KMS-11 (cell line): Measurements from ENCODE around the gene FOXJ3.

Source experiments
- H2AFZ ChIP-seq: fragments of 200-600 bp; sonication (generic); 2 replicates; pipeline ENCODE4 v1.6.1; 2016; ENCODE audit warnings: antibody characterized with exemption, mixed run types, low read depth
- H3K27ac ChIP-seq: fragments of 200-600 bp; sonication (generic); 2 replicates; pipeline ENCODE4 v1.6.1; 2016; ENCODE audit warnings: mild to moderate bottlenecking, mixed run types
- H3K27me3 ChIP-seq: fragments of 200-600 bp; sonication (generic); 2 replicates; pipeline ENCODE4 v1.6.1; 2017; ENCODE audit warnings: mild to moderate bottlenecking, low read depth, mixed run types, moderate library complexity; ENCODE audit not compliant: insufficient read depth
- H3K36me3 ChIP-seq: fragments of 200-600 bp; sonication (generic); 2 replicates; pipeline ENCODE4 v1.6.1; 2017; ENCODE audit warnings: mild to moderate bottlenecking, mixed run types; ENCODE audit not compliant: insufficient read depth
- H3K4me1 ChIP-seq: fragments of 200-600 bp; sonication (generic); 2 replicates; pipeline ENCODE4 v1.6.1; 2016; ENCODE audit warnings: mild to moderate bottlenecking, low read depth, mixed run types; ENCODE audit not compliant: poor library complexity, severe bottlenecking
- H3K4me2 ChIP-seq: fragments of 200-600 bp; sonication (generic); 2 replicates; pipeline ENCODE4 v1.7.0; 2016; ENCODE audit warnings: mild to moderate bottlenecking, mixed run types
- H3K4me3 ChIP-seq: fragments of 200-600 bp; sonication (generic); IDR thresholded peaks from 2 replicates; pipeline ENCODE4 v1.6.1; 2017; ENCODE audit warnings: low read depth, low read length, mixed read lengths; ENCODE audit not compliant: insufficient read depth
- H3K79me2 ChIP-seq: fragments of 200-600 bp; sonication (generic); 2 replicates; pipeline ENCODE4 v1.6.1; 2016; ENCODE audit warnings: low read depth, mixed run types; ENCODE audit not compliant: insufficient read depth
- H3K9ac ChIP-seq: fragments of 200-600 bp; sonication (generic); 2 replicates; pipeline ENCODE4 v1.6.1; 2016; ENCODE audit warnings: mild to moderate bottlenecking, mixed run types
- H4K20me1 ChIP-seq: fragments of 200-600 bp; sonication (generic); 2 replicates; pipeline ENCODE4 v1.6.1; 2016; ENCODE audit warnings: mild to moderate bottlenecking, mixed run types; ENCODE audit not compliant: insufficient read depth
- TF ChIP-seq, protein P1 (sequence below): fragments of 200-600 bp; sonication (generic); conservative IDR thresholded peaks from 2 replicates; pipeline ENCODE4 v1.6.1; 2017; ENCODE audit warnings: low read depth, mild to moderate bottlenecking, antibody characterized with exemption, low read length, moderate library complexity, mixed read lengths

The FOXJ3 gene

DNA sequence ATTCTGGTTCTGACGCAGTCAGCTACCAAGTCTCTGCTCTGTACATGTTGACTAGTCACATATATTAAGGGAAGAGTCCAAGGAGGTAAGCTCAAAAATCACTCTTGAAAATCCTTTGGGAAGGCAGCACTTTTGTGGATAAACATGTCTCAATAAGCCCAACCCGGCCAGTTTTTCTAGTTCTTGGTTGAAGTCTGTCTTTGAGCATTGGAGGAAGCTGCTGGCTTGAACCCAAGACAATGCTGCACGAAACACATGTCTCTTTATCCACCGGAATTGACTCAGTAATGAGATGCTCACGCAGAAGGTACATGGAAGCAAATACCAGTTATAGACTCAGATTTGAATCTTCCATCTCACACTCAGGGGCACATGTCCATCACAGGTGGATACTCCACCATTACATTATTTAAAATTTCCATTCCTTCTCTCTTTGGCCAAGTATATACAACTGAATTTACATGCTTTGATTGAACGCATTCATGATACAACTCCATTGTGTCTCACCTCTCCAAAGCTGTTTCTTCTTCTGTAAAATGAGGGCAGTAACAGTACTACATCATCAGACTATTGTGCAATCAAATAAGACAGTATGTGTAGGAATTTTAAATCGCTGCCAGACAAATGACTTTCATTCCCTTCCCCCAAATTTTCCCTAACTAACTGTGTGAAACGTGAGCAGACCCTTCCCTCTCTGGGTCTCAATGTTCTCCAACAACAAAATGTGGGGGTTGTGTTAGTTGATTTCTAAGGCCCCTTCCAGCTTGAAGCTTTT, 160.9 kb downstream of the FOXJ3 start:
- Histone ChIP-seq H3K4me1 (no peaks in the 10 kb centered on the region), H4K20me1 (no peaks in the 10 kb centered on the region), H3K36me3 (no peaks in the 10 kb centered on the region), H3K27me3 (no peaks in the 10 kb centered on the region), H3K9ac (no peak overlapping the region), H3K27ac (no peak overlapping the region), H3K4me3 (no peak overlapping the region), H3K79me2 (no peaks in the 10 kb centered on the region), H3K4me2 (no peak overlapping the region), H2AFZ (no peak overlapping the region)
- TF ChIP-seq, protein P1, sequence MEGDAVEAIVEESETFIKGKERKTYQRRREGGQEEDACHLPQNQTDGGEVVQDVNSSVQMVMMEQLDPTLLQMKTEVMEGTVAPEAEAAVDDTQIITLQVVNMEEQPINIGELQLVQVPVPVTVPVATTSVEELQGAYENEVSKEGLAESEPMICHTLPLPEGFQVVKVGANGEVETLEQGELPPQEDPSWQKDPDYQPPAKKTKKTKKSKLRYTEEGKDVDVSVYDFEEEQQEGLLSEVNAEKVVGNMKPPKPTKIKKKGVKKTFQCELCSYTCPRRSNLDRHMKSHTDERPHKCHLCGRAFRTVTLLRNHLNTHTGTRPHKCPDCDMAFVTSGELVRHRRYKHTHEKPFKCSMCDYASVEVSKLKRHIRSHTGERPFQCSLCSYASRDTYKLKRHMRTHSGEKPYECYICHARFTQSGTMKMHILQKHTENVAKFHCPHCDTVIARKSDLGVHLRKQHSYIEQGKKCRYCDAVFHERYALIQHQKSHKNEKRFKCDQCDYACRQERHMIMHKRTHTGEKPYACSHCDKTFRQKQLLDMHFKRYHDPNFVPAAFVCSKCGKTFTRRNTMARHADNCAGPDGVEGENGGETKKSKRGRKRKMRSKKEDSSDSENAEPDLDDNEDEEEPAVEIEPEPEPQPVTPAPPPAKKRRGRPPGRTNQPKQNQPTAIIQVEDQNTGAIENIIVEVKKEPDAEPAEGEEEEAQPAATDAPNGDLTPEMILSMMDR, result no peak

DNA sequence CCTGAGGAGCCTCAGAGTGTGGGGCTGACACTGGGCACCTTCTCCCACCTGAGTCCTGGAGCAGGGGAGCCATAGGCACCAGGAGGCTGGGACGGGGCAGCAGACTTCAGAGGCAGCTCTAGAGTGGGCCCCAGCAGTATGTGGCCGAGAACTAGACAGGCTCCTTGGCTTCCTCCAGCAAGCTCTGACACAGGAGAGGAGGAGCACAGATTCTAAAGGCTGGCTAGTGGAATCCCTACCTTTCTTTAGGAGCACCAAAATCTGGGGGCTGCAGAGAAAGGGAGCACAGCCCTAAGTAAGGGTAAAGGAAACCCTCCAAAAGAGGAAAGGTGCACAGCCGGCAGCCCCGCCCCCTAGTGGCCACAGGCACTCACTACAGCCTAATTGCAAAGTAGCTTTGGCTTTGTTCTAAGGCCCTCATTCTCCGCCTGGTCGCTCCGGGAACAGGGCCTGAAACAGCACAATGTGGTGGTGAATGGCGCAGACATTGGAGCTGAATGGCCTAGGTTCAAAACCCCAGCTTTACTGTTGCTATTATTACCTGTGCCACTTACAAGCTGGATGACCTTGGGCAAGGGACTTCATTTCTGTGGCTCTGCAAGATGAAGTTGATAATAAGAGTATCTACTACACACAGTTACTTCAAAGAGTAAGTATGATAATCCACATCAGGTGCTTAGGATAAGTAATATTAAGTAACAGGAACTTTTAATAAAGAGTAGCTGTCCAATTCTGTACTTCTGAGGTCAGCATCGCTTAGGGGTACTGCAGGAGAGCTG, 161.7 kb downstream of the FOXJ3 start:
- Histone ChIP-seq H3K27me3 (no peaks in the 10 kb centered on the region), H3K4me2 (no peak overlapping the region), H2AFZ (no peak overlapping the region), H3K79me2 (no peaks in the 10 kb centered on the region), H3K4me3 (no peak overlapping the region), H4K20me1 (no peaks in the 10 kb centered on the region), H3K4me1 (no peaks in the 10 kb centered on the region), H3K9ac (no peak overlapping the region), H3K36me3 (no peaks in the 10 kb centered on the region), H3K27ac (no peak overlapping the region)
- TF ChIP-seq, protein P1, result peak; percentile 98

DNA sequence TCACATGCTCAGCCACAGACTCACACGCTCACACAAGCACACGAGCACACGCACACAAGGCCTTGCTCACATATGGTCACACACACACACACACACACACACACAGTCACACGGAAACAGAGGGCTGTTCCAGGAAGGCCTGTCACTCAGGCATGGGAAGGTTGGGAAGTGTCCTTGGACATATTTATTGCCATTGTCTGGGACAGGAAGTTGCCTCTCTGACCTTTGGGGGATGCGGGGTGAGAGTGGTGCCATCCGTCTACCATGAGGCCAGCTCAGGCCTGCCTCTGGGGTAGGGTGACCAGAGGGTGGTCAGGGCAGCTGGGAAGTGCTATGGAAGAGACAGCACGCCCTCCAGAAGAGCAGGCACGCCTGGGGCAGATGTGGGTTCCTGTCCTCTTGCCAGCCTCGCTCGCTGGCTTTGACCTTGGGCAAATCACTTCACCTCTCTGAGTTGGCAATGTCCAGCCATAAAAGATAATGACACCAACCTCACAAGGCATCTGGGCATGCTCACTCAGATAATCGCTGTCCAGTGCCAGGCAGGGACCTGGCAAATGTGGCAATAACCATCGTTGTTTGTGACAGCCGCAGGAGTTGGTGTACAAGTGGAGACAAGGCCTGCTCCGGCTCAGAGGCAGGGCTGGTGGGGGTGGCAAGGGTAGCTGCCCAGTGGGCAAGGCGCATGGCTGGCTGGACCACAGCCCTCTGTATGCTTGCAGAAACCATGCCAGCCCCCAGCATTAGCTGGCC, 162.5 kb downstream of the FOXJ3 start:
- Histone ChIP-seq H3K4me2 (no peak overlapping the region), H3K79me2 (no peaks in the 10 kb centered on the region), H4K20me1 (no peaks in the 10 kb centered on the region), H3K4me1 (no peaks in the 10 kb centered on the region), H3K36me3 (no peaks in the 10 kb centered on the region), H3K9ac (no peak overlapping the region), H3K27ac (no peak overlapping the region), H3K4me3 (no peak overlapping the region), H2AFZ (no peak overlapping the region), H3K27me3 (no peaks in the 10 kb centered on the region)
- TF ChIP-seq, protein P1, result no peak

DNA sequence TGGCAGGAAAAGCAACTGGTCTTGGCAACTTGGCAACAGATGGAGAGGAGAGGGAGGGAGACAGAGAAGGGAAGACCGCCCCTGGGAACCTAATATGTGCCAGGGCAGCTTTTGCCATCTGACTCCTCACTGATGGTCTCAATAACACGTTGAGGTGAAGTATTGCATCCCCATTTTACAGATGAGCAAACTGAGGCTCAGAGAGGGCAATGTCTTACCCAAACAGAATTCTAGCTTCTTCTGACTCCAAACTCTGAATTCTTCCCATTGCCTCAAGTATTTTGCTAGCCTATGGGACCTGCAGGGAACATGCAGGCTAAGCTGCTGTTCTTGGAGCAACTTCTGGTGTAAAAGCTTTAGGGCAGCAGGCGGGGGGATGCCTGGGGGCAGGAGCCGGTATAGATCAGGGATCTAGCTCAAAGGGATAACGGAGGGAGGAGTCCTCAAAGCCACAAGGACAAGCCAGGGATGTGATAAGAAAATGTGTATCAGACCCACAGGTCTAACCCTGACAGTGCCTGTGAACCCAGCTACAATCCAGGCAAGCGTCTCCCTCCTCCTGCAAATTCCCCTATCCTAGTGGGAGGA, 163.3 kb downstream of the FOXJ3 start:
- Histone ChIP-seq H3K27me3 (no peaks in the 10 kb centered on the region), H3K4me2 (no peak overlapping the region), H2AFZ (no peak overlapping the region), H3K27ac (no peak overlapping the region), H3K4me3 (no peak overlapping the region), H3K4me1 (no peaks in the 10 kb centered on the region), H3K36me3 (no peaks in the 10 kb centered on the region), H4K20me1 (no peaks in the 10 kb centered on the region), H3K9ac (no peak overlapping the region), H3K79me2 (no peaks in the 10 kb centered on the region)
- TF ChIP-seq, protein P1, result no peak
